Stimulated activated CD4-positive, alpha-beta T cell treated with anti-CD3 and anti-CD28 coated beads, Interleukin-12 subunit alpha, Interleukin-12 subunit beta, amount 100 ng/mL, for 24 hours (primary cell): Measurements from ENCODE around the gene PRKCE.
"Not testable (repeated sequence)": the region's sequence is repeated elsewhere in the genome, so short reads cannot be mapped to it uniquely, and the experiment has no call there.

Source experiments
- DNase-seq, 2 experiments: peaks; one replicate each; pipeline ENCODE4 v3.0.0-alpha.2; 2020; ENCODE audit warnings: low read depth in 2 of 2

The PRKCE gene

DNA sequence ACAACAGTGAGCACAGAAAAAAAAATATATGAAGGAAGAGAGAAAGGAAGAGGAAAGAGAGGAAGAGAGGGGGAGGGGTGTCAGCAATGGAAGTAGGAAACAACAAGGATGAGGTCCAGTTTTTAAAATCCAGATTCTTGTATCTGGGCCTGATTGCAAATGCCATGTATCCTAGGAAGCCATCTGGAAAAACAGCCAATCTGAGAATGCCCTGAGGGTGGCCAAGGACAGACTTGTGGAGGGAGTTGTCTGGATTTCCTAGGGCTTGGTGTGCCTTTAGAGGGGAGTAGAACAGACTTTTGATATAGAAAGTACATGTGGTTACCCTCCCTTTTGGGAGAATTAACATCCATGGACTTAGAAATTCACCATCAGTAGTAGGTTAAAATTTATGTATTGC lies 47.1 kb downstream of the PRKCE start:
- DNase-seq = no peak

DNA sequence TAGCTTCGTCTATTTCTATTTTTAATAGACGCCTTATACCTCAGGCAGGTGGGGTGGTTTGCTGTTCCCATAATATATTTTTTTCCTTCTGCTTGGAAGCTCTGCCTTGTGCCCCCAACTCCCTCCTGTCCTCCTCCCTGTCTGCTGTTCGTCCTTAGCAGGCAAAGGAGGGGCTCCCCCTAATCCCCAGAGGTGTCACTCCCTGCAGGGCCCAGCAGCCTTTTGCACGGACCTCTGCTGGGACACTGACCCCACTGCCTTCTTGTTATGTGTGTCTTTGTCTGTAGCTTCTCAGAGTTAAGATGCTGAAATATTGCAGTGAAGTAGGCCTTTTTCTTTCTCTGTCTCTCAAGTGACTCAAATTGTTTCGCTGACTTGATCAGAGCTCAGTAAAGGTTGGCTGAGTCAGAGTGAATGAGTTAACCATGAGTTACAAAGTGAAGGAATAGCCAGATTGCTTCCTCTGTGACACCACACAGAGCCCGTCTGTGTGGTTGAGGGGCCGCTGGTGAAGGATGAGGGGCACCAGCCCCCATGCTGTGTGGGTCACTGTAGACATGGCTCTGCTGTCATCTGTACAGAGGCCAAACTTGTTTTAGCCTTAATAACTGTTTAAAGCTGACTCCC lies 47.7 kb downstream of the PRKCE start:
- DNase-seq = no peak

DNA sequence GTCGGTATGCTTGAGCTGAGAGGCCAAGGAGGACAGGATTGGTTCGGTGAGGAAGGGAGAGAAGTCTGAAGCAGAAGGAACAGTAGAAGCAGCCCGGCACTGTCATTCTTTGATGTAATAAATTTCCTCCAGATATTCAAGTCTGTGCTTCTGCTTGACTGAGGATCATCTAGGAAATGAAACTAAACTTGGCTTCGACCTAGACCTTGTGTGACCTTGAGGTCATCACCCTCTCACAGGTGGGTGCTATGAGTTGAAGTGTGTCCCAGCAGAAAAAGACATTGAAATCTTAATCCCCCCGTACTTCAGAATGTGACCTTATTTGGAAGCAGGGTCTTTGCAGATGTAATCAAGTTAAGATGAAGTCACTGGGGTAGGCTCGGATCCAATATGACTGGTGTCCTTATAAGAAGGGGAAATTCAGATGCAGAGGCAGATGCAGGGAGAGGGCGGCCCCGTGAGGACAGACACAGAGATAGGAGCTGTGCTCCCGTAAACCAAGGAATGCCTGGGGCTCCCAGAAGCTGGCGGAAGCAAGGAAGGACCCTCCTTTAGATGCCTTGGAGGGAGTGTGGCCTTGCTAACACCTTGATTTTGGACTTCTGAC lies 49.0 kb downstream of the PRKCE start:
- DNase-seq = no peak

DNA sequence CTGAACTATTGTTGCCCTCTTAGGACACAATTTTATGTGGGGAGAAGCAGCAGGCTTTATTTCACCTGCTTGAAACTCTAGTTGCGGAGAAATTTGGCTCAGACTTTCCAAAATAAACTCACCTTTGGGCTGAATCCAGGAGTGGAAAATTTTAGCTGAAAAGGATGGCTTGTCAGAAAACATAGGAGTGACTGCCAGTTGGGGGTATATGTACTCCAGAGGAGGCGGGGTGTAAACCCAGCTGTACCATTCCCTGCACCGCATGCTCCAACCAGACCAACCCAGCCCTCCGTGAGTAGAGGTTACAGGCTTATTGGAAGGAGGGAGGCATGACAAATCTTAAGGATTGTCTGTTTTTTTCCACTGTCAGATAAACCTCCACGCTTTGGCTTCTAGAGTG lies 53.8 kb downstream of the PRKCE start:
- DNase-seq = no peak

DNA sequence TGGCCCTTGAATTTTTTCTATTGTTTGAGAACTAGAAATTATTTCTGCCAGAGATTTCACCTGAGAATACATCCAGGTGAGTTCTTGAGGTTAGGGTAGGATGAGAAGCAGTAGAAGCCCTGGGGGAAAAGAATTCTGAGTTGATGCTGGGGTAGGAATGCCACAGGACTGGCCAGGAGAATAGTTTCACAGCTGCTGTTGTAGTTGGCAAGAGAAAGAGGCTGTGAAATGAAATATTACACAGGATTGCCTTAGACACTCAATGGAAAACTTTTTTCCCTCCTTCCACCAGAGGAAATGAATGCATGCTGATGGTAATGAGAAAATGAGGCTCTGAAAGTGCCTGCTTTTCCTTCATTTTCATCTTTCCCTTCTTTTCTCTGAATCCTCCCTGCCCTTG lies 54.6 kb downstream of the PRKCE start:
- no peak for DNase-seq

DNA sequence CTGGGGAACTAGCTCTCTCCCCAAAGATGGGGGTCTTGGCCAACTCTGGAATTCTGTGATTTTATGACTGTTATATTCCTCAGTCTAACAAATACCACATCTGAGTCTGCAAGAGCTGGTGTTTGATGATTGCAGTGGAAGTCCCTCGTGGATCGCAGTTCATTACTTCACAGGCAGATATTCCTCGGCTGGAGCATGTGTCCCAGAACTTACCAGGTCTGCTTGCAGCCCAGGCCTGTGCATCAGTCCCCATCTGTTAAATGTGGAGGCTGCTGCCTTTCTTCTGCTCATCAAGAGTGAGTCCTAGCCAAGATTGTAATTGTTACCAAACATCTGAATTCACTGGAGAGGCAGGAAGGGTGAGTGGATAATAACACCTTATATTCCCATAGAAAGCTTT lies 55.5 kb downstream of the PRKCE start:
- DNase-seq = no peak

DNA sequence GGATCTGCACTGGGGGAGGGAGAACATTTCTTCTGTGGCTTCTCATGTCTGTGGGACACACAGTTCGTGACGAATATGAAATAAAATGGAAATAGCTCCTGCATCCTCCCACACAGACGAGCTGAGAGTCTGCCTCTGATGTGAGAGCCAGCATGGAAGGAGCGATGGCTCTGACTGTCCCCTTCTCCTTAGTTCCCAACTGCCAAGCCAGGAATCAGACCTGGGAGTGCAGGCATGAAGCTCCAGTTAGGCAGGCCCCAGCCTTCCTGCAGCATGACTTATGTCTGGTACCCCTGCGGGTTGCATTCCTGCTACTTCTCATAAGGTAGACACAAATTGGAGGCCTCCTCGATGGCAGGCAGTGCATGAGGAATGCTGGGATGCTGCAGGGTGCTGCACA lies 56.2 kb downstream of the PRKCE start:
- DNase-seq = no peak

DNA sequence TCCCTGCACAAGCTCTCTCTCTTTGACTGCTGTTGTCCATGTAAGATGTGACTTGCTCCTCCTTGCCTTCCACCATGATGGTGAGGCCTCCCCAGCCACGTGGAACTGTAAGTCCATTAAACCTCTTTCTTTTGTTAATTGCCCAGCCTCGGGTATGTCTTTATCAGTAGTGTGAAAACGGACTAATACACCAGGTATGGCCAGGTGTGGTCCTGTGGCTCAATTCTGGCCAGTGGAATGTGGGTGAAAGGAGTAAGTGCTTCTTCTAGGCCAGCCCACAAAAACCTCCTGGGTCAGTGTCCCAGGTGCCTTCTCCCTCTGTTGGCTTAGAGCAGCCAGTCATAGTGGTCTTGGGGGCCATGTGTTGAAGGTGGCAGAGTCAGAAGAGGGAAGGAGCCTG lies 57.0 kb downstream of the PRKCE start:
- no peak for DNase-seq

DNA sequence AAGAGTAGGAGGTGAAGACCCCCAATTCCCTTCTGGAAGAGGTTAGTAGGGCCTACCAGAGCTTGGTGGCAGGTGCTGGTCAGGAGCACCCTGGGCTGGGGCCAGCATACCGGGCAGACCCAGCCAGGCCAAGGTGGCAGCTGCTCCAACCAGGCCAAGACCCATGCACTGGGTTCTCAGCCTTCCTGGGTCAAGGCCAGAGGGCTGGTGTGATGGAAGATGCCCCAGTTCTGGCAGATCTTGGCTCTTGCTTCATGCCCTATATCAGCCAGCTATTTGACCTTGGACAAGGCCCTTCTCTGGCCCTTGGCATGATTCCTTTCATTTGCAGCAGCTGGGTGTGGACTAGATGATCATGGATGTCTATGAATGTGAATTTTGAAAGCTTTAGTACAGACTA lies 57.7 kb downstream of the PRKCE start:
- DNase-seq = no peak

DNA sequence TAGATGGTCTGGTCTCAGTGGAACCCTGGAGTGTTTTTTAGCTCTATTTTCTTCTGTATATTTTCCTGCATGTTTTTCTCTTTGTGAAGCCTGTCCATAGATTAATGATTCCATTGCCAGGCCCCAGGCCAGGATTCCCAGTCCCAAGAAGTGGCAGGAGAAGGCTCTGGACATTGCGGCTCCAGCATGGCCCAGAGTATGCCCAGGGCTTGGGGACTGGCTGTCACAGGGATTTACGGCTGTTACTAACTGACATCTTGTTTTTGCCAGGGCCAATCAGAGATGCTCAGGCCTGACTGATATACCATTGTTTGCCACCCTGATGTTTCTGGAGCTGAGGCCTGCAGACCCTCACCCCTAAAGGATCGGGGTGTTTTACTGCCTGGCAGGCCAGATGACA lies 59.0 kb downstream of the PRKCE start:
- DNase-seq = no peak

DNA sequence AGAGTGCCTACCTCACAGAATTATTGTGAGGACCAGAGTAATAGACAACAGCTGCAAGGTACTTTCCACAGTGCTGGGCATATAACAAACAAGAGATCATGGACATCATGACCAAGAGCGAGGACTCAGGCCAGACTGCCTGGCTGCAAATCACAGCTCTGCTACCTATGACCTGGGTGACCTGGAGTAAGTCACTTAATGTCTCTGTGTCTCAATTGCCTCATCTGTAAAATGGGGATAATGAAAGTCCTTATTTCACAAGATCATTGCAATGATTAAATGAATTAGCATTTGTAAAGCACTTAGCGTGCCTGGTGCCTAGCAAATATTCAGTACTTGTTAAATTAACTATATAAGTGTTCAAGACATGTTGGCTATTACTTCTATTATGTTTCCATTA lies 59.7 kb downstream of the PRKCE start:
- DNase-seq = no peak

DNA sequence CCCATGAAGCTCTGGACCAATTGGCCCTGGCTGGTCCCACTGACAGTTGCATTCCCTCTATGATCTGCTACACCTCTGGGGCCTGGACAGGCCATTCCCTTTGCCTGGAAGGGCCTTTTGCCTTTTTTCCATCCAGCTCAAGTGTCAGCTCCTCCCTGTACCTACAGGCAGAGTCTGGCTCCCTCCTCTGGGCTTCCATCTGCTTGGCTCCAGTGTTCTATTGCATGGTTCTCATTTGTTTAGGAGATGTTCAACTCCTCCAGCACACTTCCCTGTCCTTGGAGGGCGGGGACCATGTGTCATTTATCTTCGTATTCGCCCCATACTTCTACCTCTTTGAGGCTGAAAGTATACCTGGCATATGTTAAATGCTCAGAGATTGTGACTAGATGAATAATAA lies 61.1 kb downstream of the PRKCE start:
- DNase-seq = no peak

DNA sequence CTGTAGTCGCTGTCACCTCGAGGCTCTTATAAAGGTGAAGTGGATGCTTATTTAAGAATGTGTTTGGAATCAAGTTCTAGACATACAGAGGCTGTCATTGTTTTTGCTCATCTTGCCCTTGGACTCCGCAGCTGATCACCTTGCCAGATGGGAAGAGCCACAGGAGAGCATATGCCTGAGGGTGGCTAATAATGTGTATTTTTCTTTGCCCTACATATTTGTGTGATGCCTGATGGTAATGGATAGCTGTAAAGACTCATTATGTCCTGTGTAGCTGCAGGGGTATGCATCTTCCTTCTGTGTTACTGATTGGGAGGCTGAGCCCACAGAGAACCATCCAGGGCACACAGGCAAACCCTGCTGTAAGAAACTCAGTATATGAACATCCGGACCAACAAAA lies 61.7 kb downstream of the PRKCE start:
- no peak for DNase-seq

DNA sequence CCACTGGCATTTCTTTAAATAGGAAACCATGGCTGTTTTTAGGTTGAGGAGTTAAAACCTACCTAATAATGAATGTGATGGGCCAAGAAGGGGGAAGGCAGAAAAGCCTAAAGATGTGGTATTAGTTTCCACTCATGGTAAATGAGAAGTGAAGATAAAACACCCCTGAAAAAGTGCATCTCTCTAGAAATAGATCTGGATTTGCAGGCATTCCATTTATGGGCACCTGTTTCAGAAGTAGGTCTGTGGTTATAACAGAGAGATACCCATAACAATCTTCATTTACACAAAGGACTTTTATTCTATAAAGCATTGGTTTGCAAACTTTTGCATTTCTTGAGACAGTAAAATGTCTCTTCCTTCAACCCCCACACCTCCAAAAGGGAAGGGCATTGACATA lies 62.1 kb downstream of the PRKCE start:
- no peak for DNase-seq

DNA sequence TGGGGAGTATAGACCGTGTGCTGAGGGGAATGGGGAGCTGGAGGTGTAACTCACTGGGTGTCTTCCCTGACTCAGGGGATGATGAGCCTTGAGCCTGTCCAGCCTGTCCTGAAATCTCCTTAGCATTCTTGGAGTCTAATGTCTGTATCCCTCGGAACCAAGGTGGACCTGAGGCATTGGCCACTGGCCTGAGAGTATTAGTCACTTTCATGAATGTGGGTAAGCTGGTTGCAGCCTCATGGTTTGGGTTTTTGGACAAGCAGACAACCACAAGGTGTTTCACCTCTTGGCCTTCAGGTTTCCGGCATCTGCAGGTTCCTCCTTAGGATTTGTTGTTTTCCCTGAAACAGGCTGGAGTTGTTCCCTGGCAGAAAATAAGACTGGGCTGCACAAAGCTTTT lies 63.2 kb downstream of the PRKCE start:
- no peak for DNase-seq

DNA sequence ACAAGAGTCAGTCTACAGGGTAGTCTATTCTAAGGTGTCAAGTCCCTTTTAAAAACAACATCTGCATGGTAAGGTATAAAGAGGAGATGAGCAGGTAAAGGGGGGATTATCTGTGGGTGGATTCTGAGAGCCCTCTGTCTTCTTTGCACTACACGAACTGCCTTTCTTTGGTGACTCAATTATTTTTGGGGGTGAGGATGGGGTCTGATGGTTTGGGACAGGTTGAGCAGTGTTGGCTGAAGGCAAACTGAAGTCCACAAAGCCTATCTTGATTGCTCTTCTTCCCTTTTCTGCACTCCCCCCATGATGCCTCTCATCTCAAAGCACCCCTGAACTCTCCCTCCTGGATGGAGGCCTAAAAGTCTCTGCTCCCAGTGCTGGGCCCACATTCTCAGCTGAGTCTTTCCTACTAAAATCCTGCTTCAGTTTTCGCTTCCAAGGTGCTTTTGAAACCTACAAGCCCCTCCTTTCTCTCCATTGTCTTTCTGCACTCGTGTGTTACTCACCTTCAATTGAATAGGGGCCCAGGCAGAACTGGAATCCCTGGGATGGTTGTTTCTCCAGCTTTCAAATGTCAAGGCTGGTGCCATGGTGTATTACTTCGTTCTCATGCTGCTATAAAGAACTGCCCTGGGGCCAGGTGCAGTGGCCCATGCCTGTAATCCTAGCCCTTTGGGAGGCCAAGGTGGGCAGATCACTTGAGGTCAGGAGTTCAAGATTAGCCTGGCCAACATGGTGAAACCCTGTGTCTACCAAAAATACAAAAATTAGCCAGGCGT lies 64.3 kb downstream of the PRKCE start:
- DNase-seq = no peak

DNA sequence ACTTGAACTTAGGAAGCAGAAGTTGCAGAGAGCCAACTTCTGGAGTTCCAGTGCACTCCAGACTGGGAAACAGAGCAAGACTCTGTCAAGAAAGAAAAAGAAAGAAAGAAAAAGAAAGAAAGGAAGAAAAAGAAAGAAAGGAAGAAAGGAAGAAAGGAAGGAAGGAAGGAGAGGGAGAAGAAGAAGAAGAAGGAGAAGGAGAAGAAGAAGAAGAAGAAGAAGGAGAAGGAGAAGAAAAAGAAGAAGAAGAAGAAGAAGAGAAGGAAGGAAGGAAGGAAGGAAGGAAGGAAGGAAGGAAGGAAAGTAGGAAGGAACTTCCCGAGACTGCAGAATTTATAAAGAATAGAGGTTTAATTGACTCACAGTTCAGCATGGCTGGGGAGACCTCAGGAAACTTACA lies 65.0 kb downstream of the PRKCE start:
- not testable (repeated sequence) for DNase-seq

DNA sequence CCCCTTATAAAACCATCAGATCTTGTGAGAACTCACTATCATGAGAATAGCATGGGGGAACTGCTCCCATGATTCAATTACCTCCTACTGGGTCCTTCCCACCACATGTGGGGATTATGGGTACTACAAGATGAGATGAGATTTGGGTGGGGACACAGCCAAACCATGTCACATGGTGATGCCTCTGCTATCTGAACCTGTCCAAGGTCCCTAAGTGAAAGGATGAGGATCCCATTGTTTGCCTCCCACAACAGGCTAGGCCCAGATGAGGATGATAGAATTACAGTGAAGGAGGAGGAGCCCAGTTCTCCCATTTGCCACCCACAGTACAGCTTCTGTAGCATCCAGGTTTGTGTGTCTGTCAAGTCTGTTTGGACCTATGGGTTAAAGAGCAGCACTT lies 65.4 kb downstream of the PRKCE start:
- no peak for DNase-seq

DNA sequence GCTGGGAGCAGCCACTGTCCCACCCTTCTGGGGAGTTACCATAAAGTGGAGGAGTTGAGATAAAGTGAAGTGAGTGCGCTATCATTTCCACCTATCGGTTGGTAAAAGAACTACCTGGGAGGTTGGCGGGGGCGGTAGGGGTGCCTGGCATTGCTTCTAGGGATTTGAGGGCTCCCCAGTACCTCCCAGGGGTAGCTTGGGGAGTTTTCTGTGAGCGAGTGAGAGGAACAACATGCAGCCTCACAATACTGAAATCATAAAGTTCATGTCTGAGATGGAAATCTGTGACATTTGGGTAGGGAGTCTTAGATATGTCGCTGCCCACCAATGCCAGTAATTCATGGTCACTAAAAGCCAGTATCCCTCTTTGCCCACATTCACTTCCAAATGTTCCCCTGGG lies 68.7 kb downstream of the PRKCE start:
- DNase-seq = no peak

DNA sequence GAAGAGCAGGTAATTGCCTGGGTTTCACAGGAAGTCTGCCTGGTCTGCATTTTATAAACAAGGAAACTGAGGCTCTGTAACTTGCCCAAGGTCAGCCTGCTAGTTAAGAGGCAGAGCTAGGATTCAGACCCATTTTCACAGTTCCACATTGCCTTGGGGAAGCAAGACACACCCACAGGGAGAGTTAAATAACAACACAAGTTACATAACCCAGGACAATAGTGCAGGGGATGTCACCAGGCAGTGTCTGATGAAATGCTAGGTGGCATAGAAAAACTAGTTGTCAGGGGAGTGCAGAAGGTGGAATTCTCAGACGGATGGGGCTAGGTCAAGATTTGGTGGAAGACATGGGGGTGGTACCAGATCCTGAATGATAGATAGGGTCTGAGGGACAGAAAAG lies 69.7 kb downstream of the PRKCE start:
- no peak for DNase-seq

DNA sequence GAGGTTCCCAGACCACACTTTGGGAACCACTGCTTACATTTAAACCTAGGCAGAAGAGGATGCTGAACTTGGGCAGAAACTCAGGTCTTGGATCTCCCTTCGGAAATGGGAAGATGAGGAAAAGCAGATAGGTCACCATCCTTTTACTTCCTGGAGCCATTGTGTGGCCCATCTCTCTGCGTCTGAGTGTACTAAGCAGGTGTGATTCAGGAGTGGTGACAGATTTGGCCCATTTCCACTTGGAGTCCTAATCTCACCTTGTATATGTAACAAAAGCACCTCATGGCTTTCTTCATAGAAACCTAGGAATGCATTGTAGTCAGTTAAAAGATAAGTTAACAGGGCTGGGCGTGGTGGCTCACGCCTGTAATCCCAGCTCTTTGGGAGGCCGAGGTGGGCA lies 71.0 kb downstream of the PRKCE start:
- no peak for DNase-seq

DNA sequence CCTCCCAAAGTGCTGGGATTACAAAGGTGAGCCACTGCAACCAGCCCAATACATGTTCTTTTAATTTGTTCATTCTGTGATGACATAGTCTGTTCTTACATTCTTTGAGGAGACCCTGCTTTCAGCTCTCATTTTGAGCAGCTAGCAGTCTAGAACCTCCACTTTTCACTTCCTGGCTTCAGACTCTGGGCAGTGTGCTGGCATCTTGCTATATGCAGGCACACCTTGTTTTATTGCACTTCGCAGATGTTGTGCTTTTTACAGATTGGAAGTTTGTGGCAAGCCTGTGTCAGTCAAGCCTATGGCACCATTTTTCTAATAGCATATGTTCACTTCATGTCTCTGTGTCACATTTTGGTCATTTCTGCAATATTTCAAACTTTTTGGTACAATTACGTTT lies 72.4 kb downstream of the PRKCE start:
- DNase-seq = no peak

DNA sequence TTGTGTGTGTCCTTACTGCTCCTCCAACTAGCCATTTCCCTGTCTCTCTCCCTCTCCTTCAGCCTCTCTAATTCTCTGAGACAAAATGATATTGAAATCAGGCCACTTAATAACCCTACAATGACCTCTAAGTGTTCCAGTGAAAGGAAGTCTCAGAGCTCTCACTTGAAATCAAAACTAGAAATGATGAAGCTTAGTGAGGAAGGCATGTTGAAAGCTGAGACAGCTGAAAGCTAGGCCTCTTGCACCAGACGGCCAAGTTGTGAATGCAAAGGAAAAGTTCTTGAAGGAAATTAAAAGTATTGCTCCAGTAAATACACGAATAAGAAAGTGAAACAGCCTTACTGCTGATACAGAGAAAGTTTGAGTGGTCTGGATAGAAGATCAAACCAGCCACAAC lies 72.9 kb downstream of the PRKCE start:
- no peak for DNase-seq
